Measurements from ENCODE around the gene CSF2. TPM values are rescaled to one million over a fixed set of nuclear protein-coding genes. Genes with fewer than 3 reads are reported as not detected.

CSF2 gene
- total and polyA plus RNA-seq, 2 of the 4 experiments (the other 2 are of a cell fraction), result 0.31 TPM; not detected in 1

GRCh38 chr5:132055441-132055807, 18.2 kb upstream of the CSF2 start:
- Histone ChIP-seq H3K23ac (ENCODE audit: low read depth, low read length) (no peak overlapping the region), H2BK5ac (ENCODE audit: low read depth, low read length, poor library complexity, severe bottlenecking) (no peak overlapping the region), H3K9me3 (ENCODE audit: control insufficient read depth, insufficient read depth, low read length) (no peaks in the 10 kb centered on the region), H3K27me3 (ENCODE audit: control insufficient read depth, insufficient read depth, low read length) (peaks cover 43% of the 10 kb centered on the region), H4K20me1 (ENCODE audit: insufficient read depth, low read length) (no peaks in the 10 kb centered on the region), H3K18ac (ENCODE audit: low read depth, low read length) (no peak overlapping the region), H2AK5ac (ENCODE audit: low read depth, low read length) (no peak overlapping the region), H3K56ac (ENCODE audit: extremely low read depth, insufficient read depth, low read length) (no peak overlapping the region), H3K36me3 (ENCODE audit: control insufficient read depth, insufficient read depth, low read length) (no peaks in the 10 kb centered on the region), H3K4ac (ENCODE audit: low read depth, low read length) (no peak overlapping the region), H3K4me3 (ENCODE audit: insufficient read depth, low read depth, low read length) (no peak overlapping the region), H3K27ac (ENCODE audit: insufficient read depth, low read length) (no peak overlapping the region), H3K9ac (ENCODE audit: low read depth, low read length) (no peak overlapping the region), H2BK15ac (ENCODE audit: low read depth, low read length) (no peak overlapping the region), H2AFZ (replicated peaks; ENCODE audit: low read length, poor library complexity) (no peak overlapping the region), H3K79me1 (ENCODE audit: low read depth in 1 of 2, low read length in 2 of 2) (no peaks in the 10 kb centered on the region), H3K4me2 (ENCODE audit: low read depth, low read length) (no peak overlapping the region), H2BK20ac (ENCODE audit: low read depth, low read length) (no peak overlapping the region), H2BK120ac (ENCODE audit: low read depth, low read length) (no peak overlapping the region), H3K9me1 (ENCODE audit: insufficient read depth, low read length) (no peaks in the 10 kb centered on the region), H4K91ac (ENCODE audit: insufficient read depth, low read depth, low read length) (no peak overlapping the region), H3K14ac (replicated peaks; ENCODE audit: low read depth, low read length) (no peak overlapping the region), H4K8ac (ENCODE audit: low read depth in 2 of 2, low read length in 2 of 2) (no peak overlapping the region), H3K4me1 (ENCODE audit: control insufficient read depth, insufficient read depth, low read length) (no peaks in the 10 kb centered on the region), H4K5ac (ENCODE audit: low read depth, low read length) (no peak overlapping the region), H2AK9ac (replicated peaks; ENCODE audit: low read depth, low read length, poor library complexity) (no peak overlapping the region)
- CTCF ChIA-PET, result no interaction called here
- no peak for ATAC-seq (ENCODE audit: low read depth)
- POLR2A ChIA-PET (ENCODE audit: unreplicated experiment), result no interaction called here
- intact Hi-C loops (cut with micrococcal nuclease), result no loop called here
- dilution Hi-C loops (cut with HindIII; ENCODE audit: low sequenced_read_pairs, unreplicated experiment), result no loop called here
- no CpG with 5 or more reads among the region's 1 CpG for WGBS, 2 experiments (ENCODE audit: extremely low coverage in 2 of 2, insufficient read length in 1 of 2)
- DNase-seq, result no peak
- no peak for TF ChIP-seq CEBPB (IDR thresholded peaks at IDR 0.05; ENCODE audit: low read depth, low read length)
- TF ChIP-seq RFX5 (IDR thresholded peaks at IDR 0.05; ENCODE audit: low read depth, low read length), result no peak
- TF ChIP-seq POLR2A (IDR thresholded peaks at IDR 0.05; ENCODE audit: low read depth, low read length), result no peak
- no peak for TF ChIP-seq NFE2L2 (IDR thresholded peaks at IDR 0.05; ENCODE audit: low read depth, low read length)
- TF ChIP-seq BHLHE40 (IDR thresholded peaks at IDR 0.05; ENCODE audit: low read depth, low read length), result no peak
- no peak for TF ChIP-seq CHD1 (IDR thresholded peaks at IDR 0.05; ENCODE audit: low read depth, low read length)
- TF ChIP-seq SMC3 (IDR thresholded peaks at IDR 0.05; ENCODE audit: low read depth, low read length), result no peak
- no peak for TF ChIP-seq MAZ (IDR thresholded peaks at IDR 0.05; ENCODE audit: borderline replicate concordance, low read depth, low read length)
- TF ChIP-seq RAD21 (IDR thresholded peaks at IDR 0.05; ENCODE audit: low read length), result no peak
- no peak for TF ChIP-seq RCOR1 (IDR thresholded peaks at IDR 0.05; ENCODE audit: insufficient replicate concordance, low read length)
- BruUV-seq (replicated peaks), result no TSS peak
- in situ Hi-C loops (cut with MboI; ENCODE audit: low sequenced_read_pairs), result no loop called here
